Transverse colon (tissue), 3 donors: ENCODE results near the gene NDRG2.

Experiments
- POLR2A ChIP-seq: fragments of 450-650 bp; IDR thresholded peaks from one replicate; pipeline ENCODE4 v1.6.1; 2016; ENCODE audit warnings: antibody characterized with exemption, mild to moderate bottlenecking, moderate library complexity
- POLR2AphosphoS5 ChIP-seq, 3 donors: sonication (generic); formaldehyde crosslinking; IDR thresholded peaks; one replicate each; pipeline ENCODE4 v1.6.1; 2016; ENCODE audit warnings: antibody characterized with exemption in 3 of 3

DNA sequence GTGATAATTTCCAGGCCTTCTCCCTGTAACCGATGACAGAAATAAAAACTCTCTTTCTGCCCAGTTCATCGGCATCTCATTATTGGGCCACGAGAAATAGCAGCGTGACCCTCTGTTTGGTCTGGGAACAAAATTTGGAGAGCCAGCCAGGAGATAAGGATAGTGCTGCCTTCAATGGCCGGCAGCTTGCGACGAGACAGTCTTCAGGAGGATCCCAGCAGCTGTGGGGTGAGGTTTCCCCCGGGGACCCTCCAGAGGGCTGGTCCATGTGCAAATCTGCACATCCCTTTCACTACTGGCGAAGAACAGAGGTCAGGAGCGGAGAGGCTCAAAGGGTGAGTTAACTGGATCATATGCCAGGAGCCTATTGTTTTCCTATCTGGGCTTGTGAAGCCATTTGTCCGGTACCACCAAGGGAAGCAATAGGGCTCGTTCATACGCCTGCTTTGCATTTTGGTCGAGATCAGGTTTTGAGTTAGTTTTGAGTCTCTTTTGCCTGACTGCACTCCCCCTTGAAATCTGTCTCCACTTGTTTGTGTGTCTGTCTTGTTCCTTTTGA lies 21.0 kb downstream of the NDRG2 start:
- TF ChIP-seq POLR2AphosphoS5 (IDR thresholded peaks at IDR 0.05) (no peak), POLR2A (no peak)
